NCI-H446 (cell line): ENCODE results near the gene RHOG.
"Not testable (repeated sequence)": the region's sequence is repeated elsewhere in the genome, so short reads cannot be mapped to it uniquely, and the experiment has no call there.

Experiments used
- DNase-seq, 2 experiments: peaks; one replicate each; lab custom pipeline; 2025; lab: John Stamatoyannopoulos, UW

RHOG gene

DNA sequence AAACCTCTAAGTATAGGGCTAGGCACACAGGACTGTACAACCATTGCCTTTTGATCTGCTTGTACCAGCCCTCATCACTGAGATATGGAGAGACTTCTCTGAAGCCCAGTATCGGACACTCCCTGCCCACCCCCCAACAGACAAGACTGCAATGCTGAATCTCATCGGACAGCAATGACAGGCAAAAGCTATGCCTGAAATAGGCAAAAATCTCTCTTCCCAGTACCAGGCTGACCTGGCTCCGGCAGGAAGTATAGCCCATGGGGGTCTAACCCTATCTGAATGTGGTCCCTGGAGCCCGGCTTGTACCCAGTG, 6.5 kb downstream of the RHOG start:
- DNase-seq, result no peak

- DNase-seq, result no peak
These were observed 7.3 kb downstream of the RHOG start for GRCh38 chr11:3833449-3833848.

GRCh38 chr11:3832816-3833215, 7.9 kb downstream of the RHOG start:
- DNase-seq, result no peak

DNA sequence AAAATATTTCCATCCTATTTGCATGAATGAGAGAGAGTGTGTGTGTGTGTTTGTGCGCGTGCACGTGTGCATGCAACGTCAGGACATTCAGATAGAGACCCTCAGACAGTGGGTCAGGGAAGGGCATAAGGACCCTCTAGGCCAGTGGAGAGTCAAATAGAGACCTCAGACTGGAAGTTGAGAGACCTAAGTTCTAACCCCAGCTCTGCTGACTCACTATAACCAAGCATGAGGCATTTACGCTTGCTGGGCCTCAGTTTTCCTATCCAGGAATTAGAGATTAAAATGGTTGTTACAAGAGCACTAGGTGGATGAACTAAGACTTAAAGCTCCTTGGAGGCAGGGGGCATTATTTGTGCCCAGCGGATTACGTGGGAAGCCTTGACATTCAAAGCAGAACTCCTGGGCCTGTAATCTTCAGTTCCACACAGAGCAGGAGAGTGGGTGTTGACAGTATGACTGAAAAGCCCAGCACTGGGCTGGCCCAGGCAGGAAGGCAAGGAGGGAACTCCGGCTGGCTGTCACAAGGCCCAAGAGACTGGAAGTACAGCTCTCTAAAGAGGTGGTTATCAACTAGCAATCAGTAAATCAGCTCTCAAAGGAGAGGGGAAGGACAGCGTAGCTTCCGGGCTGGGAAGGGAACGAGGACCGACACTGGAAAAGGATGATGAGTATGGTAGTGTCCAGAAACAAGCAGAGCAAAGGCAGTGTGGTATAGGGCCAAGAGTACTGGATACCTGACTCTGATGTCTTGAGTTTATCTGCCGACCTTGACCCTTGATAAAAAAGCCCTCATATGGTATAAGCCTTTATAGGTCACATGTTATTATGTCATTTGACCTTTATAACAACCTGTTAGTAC, 9.2 kb downstream of the RHOG start:
- no peak for DNase-seq

DNA sequence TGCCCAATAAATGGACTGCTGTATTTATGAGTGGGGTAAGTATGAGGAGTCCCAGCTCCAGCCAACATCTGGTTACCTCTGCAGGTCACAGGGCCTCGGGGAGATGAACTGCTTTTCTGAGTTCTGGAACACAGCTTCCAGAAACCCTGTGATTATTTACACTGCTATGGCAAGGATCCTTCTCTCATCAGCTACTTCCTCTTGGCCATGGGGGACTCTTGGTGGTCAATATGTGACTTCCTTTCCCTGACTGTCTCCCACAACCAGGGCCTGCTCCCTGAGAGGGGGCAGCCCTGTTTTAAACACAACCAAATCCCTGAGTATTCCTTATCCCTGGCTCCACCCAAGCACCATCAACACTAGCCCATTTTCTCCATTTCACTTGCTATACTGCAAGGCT, 10.0 kb downstream of the RHOG start:
- DNase-seq, result no peak

DNA sequence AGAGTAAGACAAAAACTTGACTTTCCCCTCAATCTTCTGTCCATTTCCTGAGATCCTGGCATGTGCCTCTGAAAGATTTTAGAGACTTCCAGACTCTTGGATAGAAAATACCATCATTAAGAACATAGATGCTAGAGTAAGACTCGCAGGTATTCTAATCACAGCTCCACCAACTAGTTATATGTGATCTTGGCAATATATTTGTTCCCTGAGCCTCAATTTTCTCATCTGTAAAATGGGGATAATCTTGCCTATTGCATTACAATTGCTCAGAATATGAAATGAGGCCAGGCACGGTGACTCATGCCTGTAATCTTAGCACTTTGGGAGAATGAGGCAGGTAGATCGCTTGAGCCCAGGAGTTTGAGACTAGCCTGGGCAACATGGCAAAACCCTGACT, 10.7 kb downstream of the RHOG start:
- DNase-seq, result no peak

- no peak for DNase-seq
These were observed 13.1 kb downstream of the RHOG start for GRCh38 chr11:3827434-3828186.

- DNase-seq, result no peak
These were observed 14.0 kb downstream of the RHOG start for GRCh38 chr11:3826721-3827120.

- DNase-seq, result no peak
These were observed 15.1 kb downstream of the RHOG start for GRCh38 chr11:3825473-3826154.

DNA sequence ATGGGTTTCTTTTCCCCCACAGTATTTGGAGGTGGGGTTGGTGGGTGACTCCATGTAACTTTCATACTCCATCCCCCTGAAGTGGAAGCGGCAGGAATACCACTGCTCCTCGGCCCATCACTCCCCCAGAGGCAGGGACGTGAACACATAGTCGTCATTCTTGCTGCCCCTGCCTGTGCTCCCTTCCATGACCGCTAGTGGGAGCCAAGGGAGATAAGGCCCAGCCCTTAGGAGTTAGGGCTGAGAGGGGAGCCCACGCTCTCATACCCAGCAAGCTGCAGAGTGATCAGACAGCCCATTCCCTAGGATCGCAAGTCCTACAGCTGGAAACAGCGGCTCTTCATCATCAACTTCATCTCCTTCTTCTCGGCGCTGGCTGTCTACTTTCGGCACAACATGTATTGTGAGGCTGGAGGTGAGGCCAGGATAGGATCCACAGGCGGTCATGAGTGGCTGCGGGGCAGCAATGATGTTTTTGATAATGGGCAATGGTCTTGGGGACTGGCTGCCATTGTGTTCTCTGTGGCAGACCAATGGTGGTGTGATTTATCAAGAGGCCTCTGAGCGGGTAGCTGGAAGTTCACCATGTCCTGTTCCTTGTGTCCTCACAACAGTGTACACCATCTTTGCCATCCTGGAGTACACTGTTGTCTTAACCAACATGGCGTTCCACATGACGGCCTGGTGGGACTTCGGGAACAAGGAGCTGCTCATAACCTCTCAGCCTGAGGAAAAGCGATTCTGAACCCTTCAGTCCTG, 15.9 kb downstream of the RHOG start:
- DNase-seq, result no peak

DNA sequence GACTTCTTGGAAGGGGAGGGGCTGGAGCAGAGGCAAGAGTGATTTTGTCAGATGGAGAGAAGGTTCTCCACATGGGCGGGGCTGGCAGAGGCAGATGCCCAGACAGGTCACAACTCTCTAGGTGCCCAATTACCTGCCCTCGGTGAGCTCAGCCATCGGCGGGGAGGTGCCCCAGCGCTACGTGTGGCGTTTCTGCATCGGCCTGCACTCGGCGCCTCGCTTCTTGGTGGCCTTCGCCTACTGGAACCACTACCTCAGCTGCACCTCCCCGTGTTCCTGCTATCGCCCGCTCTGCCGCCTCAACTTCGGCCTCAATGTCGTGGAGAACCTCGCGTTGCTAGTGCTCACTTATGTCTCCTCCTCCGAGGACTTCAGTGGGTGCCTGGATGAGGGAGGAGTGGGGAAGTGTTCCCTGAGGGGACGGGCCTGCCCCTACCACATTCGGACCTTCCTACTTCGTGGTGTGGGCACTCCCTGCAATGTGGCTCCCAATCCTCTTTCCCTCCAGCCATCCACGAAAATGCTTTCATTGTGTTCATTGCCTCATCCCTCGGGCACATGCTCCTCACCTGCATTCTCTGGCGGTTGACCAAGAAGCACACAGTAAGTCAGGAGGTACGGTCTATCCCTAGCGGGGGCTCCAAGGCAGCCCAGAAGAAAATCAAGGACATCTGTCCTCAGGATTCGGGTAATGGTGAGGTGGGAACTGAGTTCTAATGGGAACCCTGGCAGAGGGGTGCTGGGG, 16.8 kb downstream of the RHOG start:
- DNase-seq, result no peak

- DNase-seq, result peak in 1 of 2 experiments; percentile 46
These were observed 17.5 kb downstream of the RHOG start for GRCh38 chr11:3823303-3823702.

GRCh38 chr11:3822312-3822711, 18.4 kb downstream of the RHOG start:
- no peak for DNase-seq

DNA sequence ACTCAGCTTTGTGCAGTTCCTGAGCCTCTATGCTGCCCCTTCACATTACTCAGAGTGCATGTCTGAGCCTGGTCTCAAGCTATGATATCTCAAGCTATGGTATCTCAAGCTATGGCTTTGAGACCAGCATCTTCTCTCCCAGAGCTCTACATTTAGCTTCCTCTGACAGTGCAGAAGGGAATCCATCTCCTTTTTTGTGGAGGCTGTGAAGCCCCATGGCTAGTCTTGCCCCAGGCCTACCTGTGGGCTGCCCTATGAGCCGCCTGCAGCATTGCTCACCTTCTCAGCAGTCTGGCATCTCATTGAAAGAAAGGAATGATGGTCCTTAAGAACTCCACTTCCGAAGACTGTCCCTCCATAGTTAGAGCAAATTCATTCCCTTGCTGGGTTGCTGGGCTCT, 19.8 kb downstream of the RHOG start:
- no peak for DNase-seq

- no peak for DNase-seq
These were observed 23.5 kb downstream of the RHOG start for GRCh38 chr11:3817181-3817800.

- no peak for DNase-seq
These were observed 24.1 kb downstream of the RHOG start for GRCh38 chr11:3816673-3817072.

DNA sequence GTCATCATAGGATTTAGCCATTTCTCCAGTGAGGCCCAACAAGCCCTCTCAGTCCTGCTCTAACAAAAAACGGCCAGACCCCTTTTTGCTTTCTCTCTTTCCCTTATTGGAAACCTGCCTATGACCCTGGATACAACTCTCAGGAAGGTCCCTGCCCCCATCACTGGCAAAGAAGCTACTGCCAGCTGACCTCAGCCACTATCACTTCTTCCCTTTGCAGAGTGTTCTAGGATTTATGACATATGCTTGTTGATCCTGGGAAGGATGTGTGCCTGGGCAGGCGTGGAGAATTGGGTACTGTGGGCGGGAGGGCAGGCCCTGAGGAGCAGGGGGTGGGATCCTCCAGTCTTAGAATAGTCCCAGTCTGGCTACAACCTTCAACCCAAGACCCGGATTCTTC, 24.9 kb downstream of the RHOG start:
- DNase-seq, result no peak

- not testable (repeated sequence) for DNase-seq
These were observed 25.9 kb downstream of the RHOG start for GRCh38 chr11:3814832-3815231.

DNA sequence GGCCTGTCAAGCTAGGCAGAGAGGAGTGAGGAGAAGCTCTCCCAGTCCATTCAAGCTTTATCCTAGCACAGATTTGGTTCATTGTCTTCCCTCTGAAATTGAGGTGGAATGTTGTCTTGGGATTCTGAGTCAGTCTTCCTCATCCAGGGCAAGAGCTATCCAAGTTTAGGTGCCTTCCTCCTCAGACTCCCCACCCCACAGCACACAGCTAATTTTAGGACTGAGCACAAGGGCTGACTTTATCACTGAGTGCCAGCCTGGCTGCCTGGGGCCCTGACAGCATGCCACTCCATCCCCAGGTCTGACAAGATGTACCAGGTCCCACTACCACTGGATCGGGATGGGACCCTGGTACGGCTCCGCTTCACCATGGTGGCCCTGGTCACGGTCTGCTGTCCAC, 29.8 kb downstream of the RHOG start:
- no peak for DNase-seq

GRCh38 chr11:3810446-3810845, 30.3 kb downstream of the RHOG start:
- no peak for DNase-seq

DNA sequence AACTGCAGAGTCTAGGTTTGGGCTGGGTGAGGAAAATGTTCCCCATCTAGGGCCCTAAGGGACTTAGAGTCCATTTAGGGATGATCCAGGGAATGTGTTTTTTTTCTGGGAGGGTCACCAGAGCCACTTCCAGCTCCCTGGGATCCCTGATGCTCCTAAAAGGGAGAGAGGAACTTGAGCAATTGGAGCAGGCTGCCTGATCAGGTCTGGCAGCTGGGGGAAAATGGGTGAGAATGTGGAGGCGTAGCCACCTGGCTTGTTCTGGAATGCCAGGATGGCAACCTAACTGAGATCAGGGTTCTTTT, 31.2 kb downstream of the RHOG start:
- DNase-seq, result no peak
